ENCODE results near the gene VPS13D.

VPS13D gene

GRCh38 chr1:12229835-12230548, at the start of gene VPS13D:
Gene VPS13D, plus strand, starts transcription at chr1:12230030. Its CDS starts 4,237 bp downstream, at chr1:12234267.
- DNase-seq, result peak; percentile 82

DNA sequence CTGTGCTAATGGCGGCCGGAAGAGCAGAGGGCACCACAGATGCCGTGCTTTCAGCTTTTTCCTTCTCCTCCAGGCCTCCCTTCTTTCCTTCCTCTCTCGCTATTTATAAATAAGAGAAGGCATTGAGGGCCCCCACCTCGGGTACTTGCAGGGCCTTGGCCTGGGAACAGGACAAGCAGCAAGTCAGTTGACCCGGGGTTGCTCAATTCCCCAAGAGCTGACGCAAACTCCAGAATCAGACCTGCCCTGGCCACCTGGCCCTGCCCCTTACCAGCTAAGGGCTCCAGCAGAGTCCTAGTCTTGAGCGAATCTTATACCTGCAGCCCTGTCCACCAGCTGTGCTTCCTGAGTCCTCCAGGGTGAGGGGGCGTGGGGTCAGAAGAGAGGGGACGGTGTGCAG, 49.5 kb upstream of the VPS13D start:
- peak; percentile 73 for DNase-seq

GRCh38 chr1:12180903-12181302, 48.9 kb upstream of the VPS13D start:
- DNase-seq, result no peak

GRCh38 chr1:12181568-12181967, 48.3 kb upstream of the VPS13D start:
- DNase-seq, result no peak

DNA sequence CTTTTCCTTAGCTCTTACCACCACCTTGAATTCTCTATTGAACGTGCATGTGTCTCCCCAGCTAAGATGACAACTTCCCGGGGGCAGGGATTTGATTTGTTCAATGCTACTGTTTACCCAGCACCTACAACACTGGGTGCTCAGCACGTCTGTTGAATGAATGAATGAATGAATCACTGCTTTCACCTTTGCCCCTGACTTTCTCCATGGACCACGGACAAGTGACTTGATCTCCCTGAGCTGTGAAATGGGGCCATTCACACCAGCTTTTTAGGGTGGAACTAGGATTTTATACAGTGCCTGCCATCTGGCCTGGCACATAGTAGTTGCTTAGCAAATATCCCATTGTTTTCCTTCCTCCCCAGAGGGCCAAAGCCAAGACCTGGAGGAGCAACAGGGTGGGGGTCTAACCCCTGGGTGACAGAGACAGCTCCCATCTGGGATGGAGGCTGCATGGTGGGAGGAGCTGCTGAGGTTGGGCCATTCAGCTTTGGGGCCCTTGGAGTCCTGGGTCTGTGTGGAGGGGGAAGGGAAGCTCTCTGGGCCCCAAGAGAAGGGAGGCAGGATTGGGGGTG, 47.3 kb upstream of the VPS13D start:
- DNase-seq, result no peak

DNA sequence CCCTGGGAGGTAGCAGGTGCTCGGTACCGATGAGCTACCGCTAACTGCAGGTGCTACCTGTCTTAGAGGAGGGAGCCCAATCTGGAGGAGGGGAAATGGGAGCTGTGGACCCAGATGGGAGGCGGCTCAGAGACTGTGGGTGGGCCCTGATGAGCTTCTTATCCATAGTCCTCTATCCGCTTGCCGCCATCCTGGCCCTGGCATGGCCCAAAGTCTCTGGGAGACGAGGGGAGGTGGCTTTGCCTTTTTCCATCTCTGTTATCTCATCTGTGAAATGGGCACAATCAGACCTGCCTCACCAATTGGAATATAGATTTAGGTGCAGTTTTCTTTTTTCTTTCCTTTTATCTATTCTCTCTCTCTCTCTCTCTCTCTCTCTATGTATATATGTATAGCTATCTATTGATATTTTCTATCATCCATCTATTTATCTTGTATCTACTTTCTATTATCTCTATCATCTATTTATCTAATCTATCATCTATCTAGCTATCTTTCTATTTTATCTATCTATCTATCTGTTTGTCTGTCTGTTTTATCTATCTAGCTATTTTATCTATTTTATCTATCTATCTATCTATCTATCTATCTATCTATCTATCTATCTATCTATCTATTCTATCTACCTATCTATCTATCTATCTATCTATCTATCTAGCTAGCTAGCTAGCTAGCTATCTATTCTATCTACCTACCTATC, 46.6 kb upstream of the VPS13D start:
- no peak for DNase-seq

GRCh38 chr1:12184008-12184681, 45.7 kb upstream of the VPS13D start:
- peak; percentile 80 for DNase-seq

DNA sequence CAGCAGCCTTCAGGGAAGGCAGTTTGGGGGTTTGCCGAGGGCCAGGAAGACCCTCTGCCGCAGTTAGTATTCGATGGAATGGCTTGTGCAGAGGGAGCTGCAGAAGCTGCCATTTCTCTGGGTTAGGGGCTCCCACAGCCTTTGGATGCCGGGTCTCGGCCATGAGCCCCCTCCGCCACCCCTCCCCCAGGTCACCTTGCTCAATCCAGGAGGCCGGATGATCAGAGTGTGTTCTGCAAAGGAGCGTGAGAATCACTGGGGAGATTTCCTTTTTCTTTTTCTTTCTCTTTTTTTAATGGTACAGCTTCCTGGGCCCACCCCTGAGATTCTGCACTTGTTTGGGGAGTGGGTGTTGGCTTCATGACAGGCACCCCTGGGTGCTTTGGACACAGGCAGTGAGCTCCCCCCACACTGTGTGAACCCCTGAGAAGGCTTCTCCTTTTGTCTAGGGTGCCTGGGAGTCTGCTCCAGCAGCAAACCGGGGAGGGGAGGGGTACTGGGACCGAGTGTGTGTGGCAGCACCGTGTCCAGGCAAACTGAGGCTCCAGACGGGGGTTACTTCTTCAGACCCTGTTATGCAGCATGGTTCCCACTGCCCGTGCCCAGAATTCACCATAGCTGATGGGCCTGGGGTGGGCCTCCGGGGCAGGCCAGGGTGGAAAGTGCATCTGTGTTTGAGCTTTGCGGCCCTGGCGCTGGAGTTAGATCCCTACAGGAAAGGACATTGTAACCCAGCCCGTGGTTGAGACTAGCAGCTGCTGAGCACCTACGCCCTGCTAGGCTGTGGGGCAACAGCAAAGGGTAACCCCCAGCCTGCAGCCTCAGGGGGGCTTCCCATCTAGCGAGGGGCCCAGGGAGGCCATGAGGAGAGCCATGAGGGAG, 44.6 kb upstream of the VPS13D start:
- DNase-seq, result no peak

DNA sequence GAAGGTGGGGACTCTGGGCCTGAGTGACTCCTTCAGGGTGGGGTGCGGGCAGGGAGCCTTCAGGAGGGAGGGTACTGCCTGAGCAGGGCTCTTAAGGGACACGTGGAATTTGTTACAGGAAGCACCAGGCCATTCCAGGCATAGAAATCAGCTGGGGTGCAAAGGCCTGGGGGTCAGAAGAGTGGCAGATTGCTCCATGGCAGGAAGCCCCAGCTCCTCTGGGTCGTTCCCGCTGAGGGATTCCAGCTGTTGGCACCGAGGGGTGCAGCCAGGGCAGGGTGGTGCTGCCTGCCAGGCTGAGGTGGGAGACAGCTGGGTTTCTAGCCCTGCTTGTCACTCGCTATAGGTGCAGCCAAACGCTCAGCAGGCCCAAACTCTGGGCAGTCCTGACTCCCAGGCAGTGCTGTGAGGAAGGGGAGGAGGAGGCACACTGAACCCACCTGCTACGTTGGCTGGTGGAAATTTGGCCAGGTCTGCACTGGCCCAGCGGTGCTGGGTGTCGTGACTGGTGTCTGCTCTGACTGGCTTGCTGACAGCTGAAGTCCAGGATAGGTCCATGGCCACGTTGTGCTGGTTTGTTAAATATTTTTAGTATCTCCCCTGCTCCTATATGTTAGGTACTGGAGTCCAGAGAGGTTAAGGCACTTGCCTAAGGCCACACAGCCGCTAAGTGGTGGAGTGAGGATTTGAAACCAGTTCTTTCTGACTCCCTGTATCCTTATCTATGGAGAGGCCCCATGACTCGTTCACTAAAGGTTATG, 43.7 kb upstream of the VPS13D start:
- no peak for DNase-seq

GRCh38 chr1:12186679-12186985, 43.2 kb upstream of the VPS13D start:
- DNase-seq, result no peak

- no peak for DNase-seq
Observed at GRCh38 chr1:12188115-12188514, 41.7 kb upstream of the VPS13D start.

GRCh38 chr1:12188657-12189327, 41.0 kb upstream of the VPS13D start:
- DNase-seq, result no peak

DNA sequence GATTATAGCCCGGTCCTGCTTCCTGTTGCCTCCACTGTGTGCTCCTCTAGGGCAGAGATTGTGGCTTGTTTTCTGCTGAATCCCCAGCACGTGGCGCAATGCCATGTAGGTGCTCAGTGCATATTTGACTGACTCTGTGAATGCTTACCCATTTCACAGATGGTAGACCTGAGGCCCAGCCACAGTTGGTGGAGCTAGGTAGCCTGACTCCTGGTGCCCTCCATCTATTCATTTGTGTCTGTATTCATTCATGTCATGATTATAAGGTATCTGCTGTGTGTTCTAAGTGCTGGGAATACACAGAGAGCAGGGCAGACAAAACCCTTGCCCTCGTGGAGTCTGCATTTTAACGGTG, 40.5 kb upstream of the VPS13D start:
- DNase-seq, result no peak

DNA sequence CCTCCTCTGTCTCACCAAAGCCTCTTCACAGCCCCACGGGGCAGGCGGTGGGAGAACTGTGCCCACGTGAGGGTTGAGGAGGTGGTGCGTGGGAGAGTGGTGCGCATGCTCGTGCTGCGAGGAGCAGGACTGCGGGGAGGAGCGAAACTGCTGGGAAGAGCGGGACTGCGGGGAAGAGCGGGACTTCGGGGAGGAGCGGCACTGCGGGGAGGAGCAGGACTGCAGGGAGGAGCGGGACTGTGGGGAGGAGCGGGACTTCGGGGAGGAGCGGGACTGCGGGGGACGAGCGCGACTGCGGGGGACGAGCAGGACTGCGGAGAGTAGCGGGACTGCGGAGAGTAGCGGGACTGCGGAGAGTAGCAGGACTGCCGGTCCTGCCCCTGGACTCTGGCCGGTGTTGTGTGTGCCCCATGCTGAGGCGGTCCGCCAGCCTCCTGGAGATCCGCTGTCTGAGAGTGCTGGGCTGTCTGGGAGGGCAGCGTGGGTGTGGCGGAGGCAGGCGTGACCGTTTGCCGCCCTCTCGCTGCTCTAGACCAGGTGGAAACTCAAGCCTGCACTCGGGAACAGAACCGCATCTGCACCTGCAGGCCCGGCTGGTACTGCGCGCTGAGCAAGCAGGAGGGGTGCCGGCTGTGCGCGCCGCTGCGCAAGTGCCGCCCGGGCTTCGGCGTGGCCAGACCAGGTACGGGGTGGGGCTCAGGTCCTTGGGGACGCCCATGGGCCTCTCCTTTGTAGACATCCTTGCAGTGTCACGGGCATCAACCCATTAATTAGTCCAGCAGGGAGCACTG, 38.4 kb upstream of the VPS13D start:
- DNase-seq, result no peak

DNA sequence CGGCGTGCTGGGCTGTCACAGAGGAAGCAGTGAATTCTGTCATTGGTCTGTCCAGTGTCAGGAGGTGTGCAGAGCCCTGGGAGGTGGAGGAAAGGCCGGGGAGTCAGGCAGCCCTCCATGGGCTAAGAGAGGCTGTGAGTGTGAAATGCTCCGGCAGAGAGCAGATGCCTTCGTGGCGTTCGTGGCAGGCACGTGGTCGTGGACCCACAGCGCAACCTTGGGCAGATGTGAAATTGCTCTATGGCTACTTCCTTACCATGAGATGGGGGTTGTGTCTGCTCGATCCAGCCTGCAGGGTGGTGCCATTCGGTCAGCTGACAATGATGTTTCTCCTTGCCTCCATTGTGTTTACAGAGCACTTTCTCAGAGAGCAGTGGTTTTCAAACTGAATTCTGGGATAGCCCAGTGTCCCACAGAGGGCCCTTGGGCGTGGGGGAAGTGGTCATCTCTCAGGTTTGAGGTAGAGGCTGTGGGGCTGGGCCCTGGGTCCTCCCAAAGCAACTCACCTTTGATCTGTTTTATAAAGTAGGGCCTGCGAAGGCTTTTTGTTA, 35.1 kb upstream of the VPS13D start:
- DNase-seq, result no peak

- DNase-seq, result no peak
Observed at GRCh38 chr1:12195416-12195815, 34.4 kb upstream of the VPS13D start.

DNA sequence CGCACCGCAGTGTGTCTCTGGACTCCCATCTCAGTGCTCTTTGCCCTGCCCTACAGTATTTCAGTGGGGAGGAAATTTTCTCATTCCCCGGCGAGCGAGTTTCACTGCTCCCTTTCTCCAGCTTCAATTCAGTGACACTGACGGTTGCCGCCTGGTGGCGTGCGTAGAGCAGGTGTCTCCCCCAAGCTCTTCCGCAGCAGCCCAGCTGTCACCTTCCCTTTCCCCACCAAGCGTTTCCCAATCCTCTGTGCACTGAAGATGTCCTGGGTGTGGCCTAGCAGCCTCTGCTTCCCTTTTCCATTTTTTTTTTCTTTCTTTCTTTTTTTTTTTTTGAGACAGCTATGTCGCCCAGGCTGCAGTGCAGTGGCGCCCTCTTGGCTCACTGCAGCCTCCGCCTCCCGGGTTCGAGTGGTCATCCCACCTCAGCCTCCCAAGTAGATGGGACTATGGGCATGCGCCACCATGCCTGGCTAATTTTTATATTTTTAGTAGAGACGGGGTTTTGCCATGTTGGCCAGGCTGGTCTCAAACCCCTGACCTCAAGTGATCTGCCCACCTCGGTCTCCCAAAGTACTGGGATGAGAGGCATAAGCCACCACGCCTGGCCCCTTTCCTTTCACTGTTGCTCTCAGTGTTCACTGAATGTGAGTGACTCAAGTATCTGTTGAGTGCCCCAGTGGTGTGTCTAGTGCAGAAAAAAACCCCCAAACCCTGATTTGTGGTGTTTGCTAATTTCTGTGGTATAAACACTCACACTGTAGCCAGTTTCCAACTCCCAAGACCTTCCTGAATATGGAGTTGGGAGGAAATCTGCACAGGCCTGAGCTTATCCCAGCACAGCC, 33.0 kb upstream of the VPS13D start:
- DNase-seq, result peak; percentile 69

DNA sequence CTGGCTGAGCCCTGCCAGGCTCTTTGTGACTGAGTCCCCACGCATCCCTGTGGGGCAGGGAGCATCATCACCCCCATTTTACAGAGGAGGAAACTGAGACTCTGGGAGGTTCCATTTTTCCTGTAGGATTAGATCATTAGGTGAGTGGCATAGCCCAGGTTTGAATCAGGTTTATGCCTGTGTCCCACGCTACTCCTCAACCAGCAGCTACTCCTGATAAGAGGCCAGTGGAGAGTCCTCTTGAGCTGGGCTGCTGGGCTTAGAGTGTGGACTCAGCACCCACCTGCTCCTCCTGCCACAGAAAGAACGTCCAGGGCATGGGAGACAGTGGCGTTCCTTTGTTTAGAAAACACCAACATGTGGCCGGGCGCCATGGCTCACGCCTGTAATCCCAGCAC, 32.3 kb upstream of the VPS13D start:
- DNase-seq, result no peak

DNA sequence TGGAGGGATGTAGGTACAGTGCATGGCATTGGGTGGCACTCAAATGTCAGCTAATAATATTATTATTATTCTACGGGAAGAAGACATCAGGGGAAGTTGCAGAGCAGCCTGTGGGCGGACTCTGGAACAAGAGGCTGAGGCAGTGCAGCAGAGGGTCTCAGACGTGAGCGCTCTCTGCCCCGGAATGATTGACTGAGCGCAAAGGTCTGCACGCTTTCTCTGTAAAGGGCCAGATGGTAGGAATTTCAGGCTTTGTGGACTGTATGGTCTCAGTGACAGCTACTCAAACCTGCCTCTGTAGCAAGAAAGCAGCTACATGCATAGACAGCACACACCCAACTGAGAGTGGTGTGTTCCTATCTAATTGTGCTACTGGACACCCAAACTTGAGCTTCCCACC, 29.6 kb upstream of the VPS13D start:
- no peak for DNase-seq
